PC-3 (cell line): Measurements from ENCODE around the gene ODAM. TPM values are rescaled to one million over a fixed set of nuclear protein-coding genes. Genes with fewer than 3 reads are reported as not detected.

Source experiments
- ATAC-seq: fragments of 200-7000 bp; cut with Tn5 transposase; 2 replicates; pipeline ENCODE4 v1.9.1; 2020; ENCODE audit warnings: mild to moderate bottlenecking, moderate library complexity
- BruUV-seq: library from RNA; stranded (reverse); fragments of 400-500 nt; replicated peaks from 2 replicates; lab custom pipeline; 2021; lab: Mats Ljungman, UMichigan
- CTCF ChIA-PET: fragments of 300-600 bp; sonication (Branson Sonifier 250); formaldehyde crosslinking; loops from one replicate; lab custom pipeline; 2022; ENCODE audit warnings: antibody characterized with exemption; lab: Charles Lee
- POLR2A ChIA-PET: fragments of 300-600 bp; sonication (Branson Sonifier 250); formaldehyde crosslinking; loops from one replicate; lab custom pipeline; 2022; ENCODE audit warnings: antibody characterized with exemption; ENCODE audit not compliant: unreplicated experiment; lab: Charles Lee
- DNase-seq: peaks from one replicate; pipeline ENCODE4 v3.0.0-alpha.2; 2015
- H2AFZ ChIP-seq: fragments of 300-600 bp; sonication (generic); 2 replicates; pipeline ENCODE4 v1.6.0; 2016; ENCODE audit warnings: antibody characterized with exemption, low read length
- H3F3A ChIP-seq: fragments of 300-600 bp; sonication (generic); one replicate; pipeline ENCODE4 v1.6.0; 2017; ENCODE audit warnings: antibody characterized with exemption, low read length, control low read depth, mild to moderate bottlenecking; ENCODE audit not compliant: unreplicated experiment
- H3K27ac ChIP-seq: fragments of 300-600 bp; sonication (generic); 2 replicates; pipeline ENCODE4 v1.5.1; 2016; ENCODE audit warnings: mild to moderate bottlenecking, low read length
- H3K27me3 ChIP-seq: fragments of 300-600 bp; sonication (generic); 2 replicates; pipeline ENCODE4 v1.6.1; 2016; ENCODE audit warnings: low read length, mixed read lengths
- H3K36me3 ChIP-seq: fragments of 300-600 bp; sonication (generic); 2 replicates; pipeline ENCODE4 v1.6.1; 2016; ENCODE audit warnings: low read depth, mixed run types, low read length, mixed read lengths
- H3K4me1 ChIP-seq: fragments of 300-600 bp; sonication (generic); 2 replicates; pipeline ENCODE4 v1.5.1; 2016; ENCODE audit warnings: low read length; ENCODE audit not compliant: insufficient read depth
- H3K4me2 ChIP-seq: fragments of 300-600 bp; sonication (generic); 2 replicates; pipeline ENCODE4 v1.6.0; 2016; ENCODE audit warnings: low read length
- H3K4me3 ChIP-seq: fragments of 300-600 bp; sonication (generic); 2 replicates; pipeline ENCODE4 v1.5.1; 2016; ENCODE audit warnings: mild to moderate bottlenecking, low read length, mixed read lengths
- H3K79me2 ChIP-seq: fragments of 300-600 bp; sonication (generic); 2 replicates; pipeline ENCODE4 v1.6.1; 2017; ENCODE audit warnings: low read length, mixed read lengths
- H3K9ac ChIP-seq: fragments of 300-600 bp; sonication (generic); 2 replicates; pipeline ENCODE4 v1.6.0; 2016; ENCODE audit warnings: mild to moderate bottlenecking, low read length
- H3K9me2 ChIP-seq: fragments of 300-600 bp; sonication (generic); replicated peaks from 2 replicates; pipeline ENCODE4 v1.6.1; 2016; ENCODE audit warnings: mixed run types, low read length, mixed read lengths
- H3K9me3 ChIP-seq: fragments of 300-600 bp; sonication (generic); 2 replicates; pipeline ENCODE4 v1.6.1; 2016; ENCODE audit warnings: low read length, mixed read lengths
- H4K20me1 ChIP-seq: fragments of 300-600 bp; sonication (generic); 2 replicates; pipeline ENCODE4 v1.6.1; 2016; ENCODE audit warnings: low read length, mixed read lengths
- CTCF ChIP-seq: fragments of 300-600 bp; sonication (generic); conservative IDR thresholded peaks from 2 replicates; pipeline ENCODE4 v1.5.1; 2017; ENCODE audit warnings: antibody characterized with exemption, low read depth, mild to moderate bottlenecking, low read length
- EZH2 ChIP-seq: fragments of 300-600 bp; sonication (generic); IDR thresholded peaks from one replicate; pipeline ENCODE4 v1.6.1; 2017; ENCODE audit warnings: antibody characterized with exemption, mild to moderate bottlenecking, low read length; ENCODE audit not compliant: unreplicated experiment
- EZH2phosphoT487 ChIP-seq: fragments of 300-600 bp; sonication (generic); IDR thresholded peaks from 2 replicates; pipeline ENCODE4 v1.6.1; 2018; ENCODE audit warnings: mild to moderate bottlenecking, antibody characterized with exemption, low read length, borderline replicate concordance
- intact Hi-C: fragments of 100-400 bp; cut with micrococcal nuclease; formaldehyde crosslinking; loops from 2 replicates; pipeline ENCODE4 v1.9.0; 2023
- total RNA-seq: library from RNA; depleted of rRNA; stranded (reverse); fragments of >200 nt; gene quantifications from 2 replicates; pipeline ENCODE4 v1.2.3, GENCODE V29; 2014

Gene ODAM
- total RNA-seq, 1 experiment from 2014 or later, result not detected

- ChIA-PET POLR2A (no interaction called here), CTCF (no interaction called here)
- Histone ChIP-seq H3F3A (no peaks in the 10 kb centered on the region), H3K27me3 (peaks cover 48% of the 10 kb centered on the region; the same call in 1 of the 2 replicates), H3K4me2 (no peak overlapping the region), H3K79me2 (no peaks in the 10 kb centered on the region), H3K9me3 (no peaks in the 10 kb centered on the region), H3K9me2 (no peaks in the 10 kb centered on the region), H3K36me3 (no peaks in the 10 kb centered on the region), H3K4me1 (no peaks in the 10 kb centered on the region), H4K20me1 (no peaks in the 10 kb centered on the region), H3K9ac (no peak overlapping the region), H3K27ac (no peak overlapping the region), H2AFZ (no peak overlapping the region), H3K4me3 (no peak overlapping the region)
- ATAC-seq (no peak), DNase-seq (no peak)
- BruUV-seq, result no TSS peak
- TF ChIP-seq EZH2, result no peak
- TF ChIP-seq EZH2phosphoT487, result no peak
- no peak for TF ChIP-seq CTCF
- intact Hi-C loops, result no loop called here
These were observed 3.9 kb upstream of the ODAM start for GRCh38 chr4:70191647-70192046.

GRCh38 chr4:70192895-70193294, 2.6 kb upstream of the ODAM start:
- POLR2A ChIA-PET, result no interaction called here
- no peak for ATAC-seq
- CTCF ChIA-PET, result no interaction called here

More at GRCh38 chr4:70192895-70193294, 2.6 kb upstream of the ODAM start:
- Histone ChIP-seq H3K4me2 (no peak overlapping the region), H3F3A (no peaks in the 10 kb centered on the region), H3K9me2 (no peaks in the 10 kb centered on the region), H4K20me1 (no peaks in the 10 kb centered on the region), H3K4me1 (no peaks in the 10 kb centered on the region), H3K27ac (no peak overlapping the region), H3K4me3 (no peak overlapping the region), H3K9ac (no peak overlapping the region), H2AFZ (no peak overlapping the region), H3K9me3 (no peaks in the 10 kb centered on the region), H3K79me2 (no peaks in the 10 kb centered on the region), H3K27me3 (peaks cover 39% of the 10 kb centered on the region; the same call in 1 of the 2 replicates), H3K36me3 (no peaks in the 10 kb centered on the region)
- intact Hi-C loops, result no loop called here
- BruUV-seq, result no TSS peak
- TF ChIP-seq EZH2phosphoT487 (no peak), CTCF (no peak), EZH2 (no peak)
- no peak for DNase-seq
